ENCODE measurements around the gene ANKRD13C. TPM values are rescaled to one million over a fixed set of nuclear protein-coding genes. Genes with fewer than 3 reads are reported as not detected.

The ANKRD13C gene
- total RNA-seq, 2 experiments from 2014 or later: 37.4 to 37.8 TPM

DNA sequence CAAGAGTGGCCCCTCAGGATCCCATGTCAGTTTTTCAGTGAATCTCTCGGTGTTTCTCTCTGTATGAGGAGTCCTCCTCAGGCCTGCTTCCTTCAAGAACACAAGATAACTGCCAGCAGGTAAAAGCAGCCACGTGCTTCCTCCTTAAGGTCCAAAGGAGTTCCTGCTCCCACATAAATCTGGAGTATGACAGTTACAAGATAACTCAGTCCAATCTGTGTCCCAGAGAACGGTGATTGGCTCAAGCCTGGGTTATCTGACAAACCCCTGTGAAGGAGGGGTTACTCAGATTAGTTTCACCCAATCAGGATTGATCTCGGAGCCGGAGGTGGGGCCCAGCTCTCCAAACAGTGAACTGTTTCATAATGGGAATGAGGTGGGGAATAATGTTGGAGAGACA is 5.8 kb upstream of the ANKRD13C start:
- TF ChIP-seq, protein P1, sequence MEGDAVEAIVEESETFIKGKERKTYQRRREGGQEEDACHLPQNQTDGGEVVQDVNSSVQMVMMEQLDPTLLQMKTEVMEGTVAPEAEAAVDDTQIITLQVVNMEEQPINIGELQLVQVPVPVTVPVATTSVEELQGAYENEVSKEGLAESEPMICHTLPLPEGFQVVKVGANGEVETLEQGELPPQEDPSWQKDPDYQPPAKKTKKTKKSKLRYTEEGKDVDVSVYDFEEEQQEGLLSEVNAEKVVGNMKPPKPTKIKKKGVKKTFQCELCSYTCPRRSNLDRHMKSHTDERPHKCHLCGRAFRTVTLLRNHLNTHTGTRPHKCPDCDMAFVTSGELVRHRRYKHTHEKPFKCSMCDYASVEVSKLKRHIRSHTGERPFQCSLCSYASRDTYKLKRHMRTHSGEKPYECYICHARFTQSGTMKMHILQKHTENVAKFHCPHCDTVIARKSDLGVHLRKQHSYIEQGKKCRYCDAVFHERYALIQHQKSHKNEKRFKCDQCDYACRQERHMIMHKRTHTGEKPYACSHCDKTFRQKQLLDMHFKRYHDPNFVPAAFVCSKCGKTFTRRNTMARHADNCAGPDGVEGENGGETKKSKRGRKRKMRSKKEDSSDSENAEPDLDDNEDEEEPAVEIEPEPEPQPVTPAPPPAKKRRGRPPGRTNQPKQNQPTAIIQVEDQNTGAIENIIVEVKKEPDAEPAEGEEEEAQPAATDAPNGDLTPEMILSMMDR (IDR thresholded peaks at IDR 0.05): no peak
- Histone ChIP-seq H3K4me3 (ENCODE audit: low read length) (no peak overlapping the region), H3K4me1 (ENCODE audit: insufficient read depth, low read length) (peaks cover 5% of the 10 kb centered on the region), H3K27ac (ENCODE audit: low read depth in 1 of 2, low read length in 2 of 2) (no peak overlapping the region), H3K9me3 (ENCODE audit: control insufficient read depth in 1 of 2, insufficient read depth in 1 of 2, low read length in 2 of 2) (no peaks in the 10 kb centered on the region), H3K36me3 (ENCODE audit: insufficient read depth, low read length) (no peaks in the 10 kb centered on the region), H3K27me3 (ENCODE audit: control insufficient read depth in 1 of 2, insufficient read depth in 2 of 2, low read length in 2 of 2) (no peaks in the 10 kb centered on the region)
- Mint-ChIP-seq H3K4me3 (no peak overlapping the region), H3K27ac (no peak overlapping the region), H3K36me3 (ENCODE audit: low read depth) (no peaks in the 10 kb centered on the region), H3K9me3 (no peaks in the 10 kb centered on the region), H3K27me3 (no peaks in the 10 kb centered on the region), H3K4me1 (ENCODE audit: low read depth) (peaks cover 6% of the 10 kb centered on the region)
- no peak for ATAC-seq (ENCODE audit: poor library complexity)
- no peak for DNase-seq
- POLR2A ChIA-PET: no interaction called here
- CTCF ChIA-PET: no interaction called here
- intact Hi-C loops (cut with DNase I, micrococcal nuclease): no loop called here

DNA sequence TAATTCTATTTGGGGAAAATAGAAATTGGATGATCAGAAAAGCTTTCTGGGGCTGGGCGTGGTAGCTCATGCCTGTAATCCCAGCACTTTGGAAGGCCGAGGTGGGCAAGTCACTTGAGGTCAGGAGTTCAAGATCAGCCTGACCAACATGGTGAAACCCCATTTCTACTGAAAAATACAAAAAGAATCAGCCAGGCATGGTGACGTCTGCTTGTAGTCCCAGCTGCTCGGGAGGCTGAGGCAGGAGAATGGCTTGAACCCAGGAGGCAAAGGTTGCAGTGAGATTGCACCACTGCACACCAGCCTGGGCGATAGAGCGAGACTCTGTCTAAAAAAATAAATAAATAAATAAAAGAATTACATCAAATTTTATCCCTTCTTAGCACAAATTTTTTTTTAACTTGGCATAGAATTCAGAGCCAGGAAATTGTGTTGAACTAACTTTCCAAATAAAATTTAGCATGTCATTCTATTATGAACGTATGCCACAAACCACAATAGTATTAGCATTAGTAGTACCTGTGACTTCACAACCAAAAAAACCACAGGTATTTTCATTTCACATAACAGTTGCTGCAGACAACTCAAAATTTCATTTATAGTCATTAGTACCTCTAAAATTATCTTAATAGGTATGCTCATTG is 4.5 kb upstream of the ANKRD13C start:
- no peak overlapping the region for H3K4me3 Mint-ChIP-seq
- ChIA-PET POLR2A (interaction anchor here (2.9 kb wide), 1 partner anchor 52 kb away, joined by 9 read pairs; the partner anchor contains the start of gene CTH), CTCF (no interaction called here)
- peaks cover 12% of the 10 kb centered on the region for H3K4me1 ChIP-seq (ENCODE audit: insufficient read depth, low read length)
- H3K9me3 ChIP-seq (ENCODE audit: control insufficient read depth in 1 of 2, insufficient read depth in 1 of 2, low read length in 2 of 2): no peaks in the 10 kb centered on the region
- H3K4me3 ChIP-seq (ENCODE audit: low read length): no peak overlapping the region
- peaks cover 10% of the 10 kb centered on the region for H3K36me3 Mint-ChIP-seq (ENCODE audit: low read depth)
- peaks cover 16% of the 10 kb centered on the region for H3K4me1 Mint-ChIP-seq (ENCODE audit: low read depth)
- H3K9me3 Mint-ChIP-seq: peaks cover 2% of the 10 kb centered on the region
- no peak overlapping the region for H3K27ac ChIP-seq (ENCODE audit: low read depth in 1 of 2, low read length in 2 of 2)
- H3K27me3 ChIP-seq (ENCODE audit: control insufficient read depth in 1 of 2, insufficient read depth in 2 of 2, low read length in 2 of 2): no peaks in the 10 kb centered on the region
- no peak overlapping the region for H3K27ac Mint-ChIP-seq
- no peak for ATAC-seq (ENCODE audit: poor library complexity)
- TF ChIP-seq, protein P1 (IDR thresholded peaks at IDR 0.05): no peak
- no peaks in the 10 kb centered on the region for H3K36me3 ChIP-seq (ENCODE audit: insufficient read depth, low read length)
- DNase-seq: no peak
- no peaks in the 10 kb centered on the region for H3K27me3 Mint-ChIP-seq
- intact Hi-C loops (cut with DNase I, micrococcal nuclease): loop anchor here (5.0 to 10.0 kb wide), 2 partner anchors 152 to 726 kb away; partner anchors contain the start of genes LRRC40 (in 1 of the 2) and ZRANB2 (in 1 of the 2)

DNA sequence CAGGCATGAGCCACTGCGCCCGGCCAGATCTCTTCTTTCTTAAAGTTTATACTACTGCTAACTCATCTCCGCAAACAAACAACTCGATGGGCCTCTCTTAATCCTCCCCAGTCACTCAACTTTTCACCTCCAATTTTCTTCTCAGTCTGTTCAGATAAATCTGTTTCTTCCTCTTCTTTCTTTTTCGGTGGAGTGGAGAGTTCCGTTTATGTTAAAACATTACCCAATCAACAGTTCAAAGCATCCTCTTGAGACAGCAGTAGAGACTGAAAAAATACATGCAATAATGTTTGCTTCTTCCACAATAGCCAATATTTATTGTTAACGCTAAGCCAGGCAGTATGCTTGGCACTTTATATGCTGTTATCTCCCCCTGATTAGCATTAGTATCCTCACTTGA is 1.4 kb upstream of the ANKRD13C start:
- ATAC-seq (ENCODE audit: poor library complexity) (no peak), DNase-seq (no peak)
- peaks cover 2% of the 10 kb centered on the region for H3K9me3 Mint-ChIP-seq
- intact Hi-C loops (cut with DNase I, micrococcal nuclease): loop anchor here (1.0 to 10.0 kb wide), 4 partner anchors 44 to 729 kb away; partner anchors contain the start of genes LRRC40 (in 1 of the 2) and ZRANB2 (in 1 of the 2)
- ChIA-PET CTCF (no interaction called here), POLR2A (interaction anchor here (5.1 kb wide), 1 partner anchor 56 kb away, joined by 183 read pairs; the partner anchor contains the start of gene CTH)
- H3K4me3 ChIP-seq (ENCODE audit: low read length): no peak overlapping the region
- peaks cover 20% of the 10 kb centered on the region for H3K36me3 Mint-ChIP-seq (ENCODE audit: low read depth)
- TF ChIP-seq, protein P1 (IDR thresholded peaks at IDR 0.05): no peak
- peak overlapping the region; percentile 91 for H3K4me3 Mint-ChIP-seq
- H3K27me3 Mint-ChIP-seq: no peaks in the 10 kb centered on the region
- H3K9me3 ChIP-seq (ENCODE audit: control insufficient read depth in 1 of 2, insufficient read depth in 1 of 2, low read length in 2 of 2): no peaks in the 10 kb centered on the region
- H3K27me3 ChIP-seq (ENCODE audit: control insufficient read depth in 1 of 2, insufficient read depth in 2 of 2, low read length in 2 of 2): no peaks in the 10 kb centered on the region
- peak overlapping the region; percentile 97 for H3K27ac Mint-ChIP-seq
- peaks cover 22% of the 10 kb centered on the region for H3K4me1 ChIP-seq (ENCODE audit: insufficient read depth, low read length)
- H3K36me3 ChIP-seq (ENCODE audit: insufficient read depth, low read length): peaks cover 2% of the 10 kb centered on the region
- H3K27ac ChIP-seq (ENCODE audit: low read depth in 1 of 2, low read length in 2 of 2): no peak overlapping the region
- H3K4me1 Mint-ChIP-seq (ENCODE audit: low read depth): peaks cover 39% of the 10 kb centered on the region

Data from CD4-positive, alpha-beta T cell (primary cell).